Measurements from ENCODE around the gene USP49. TPM values are rescaled to one million over a fixed set of nuclear protein-coding genes. Genes with fewer than 3 reads are reported as not detected.

The USP49 gene
- total and polyA plus RNA-seq, 10 of the 15 experiments (the other 5 are each of a cell fraction or from before 2014, with no cell fraction given): 1.0 to 7.7 (median 4.3) TPM

GRCh38 chr6:41900861-41901260 is 5.7 kb upstream of the USP49 start:
- ChIA-PET RAD21 (ENCODE audit: unreplicated experiment) (interaction anchor here (4.7 kb wide), 1 partner anchor 143 kb away, joined by 29 read pairs; no protein-coding TSS in a partner anchor), POLR2A (no interaction called here), SMC1A (ENCODE audit: uncharacterized antibody, unreplicated experiment) (interaction anchor here (0.9 kb wide), 2 partner anchors 36 to 142 kb away, joined by 3 to 4 read pairs; no protein-coding TSS in a partner anchor), CTCF (interaction anchor here (0.9 to 7.3 kb wide), 2 partner anchors 54 to 143 kb away, joined by 5 to 51 read pairs; no protein-coding TSS in a partner anchor)
- no peak for DNase-seq (ENCODE audit: low read depth, low spot score)
- no peak for TF ChIP-seq RELA (IDR thresholded peaks at IDR 0.05; ENCODE audit: borderline replicate concordance, partially characterized antibody)
- TF ChIP-seq IKZF1 (conservative IDR thresholded peaks at IDR 0.05): no peak
- TF ChIP-seq ZNF622 (IDR thresholded peaks at IDR 0.05): no peak
- 45% methylated on average over 1 of the region's 1 CpG for WGBS (ENCODE audit: insufficient coverage, insufficient replicate concordance, low lambda C conversion rate, missing lambda C conversion rate)
- H2AFZ ChIP-seq (ENCODE audit: control insufficient read depth, low read depth, low read length): no peak overlapping the region
- no peak overlapping the region for H3K9ac ChIP-seq (ENCODE audit: control insufficient read depth, insufficient read depth, low read length)
- in situ Hi-C loops (cut with MboI) (no loop called here), intact Hi-C loops (cut with micrococcal nuclease; ENCODE audit: unreplicated experiment) (no loop called here)
- no peak overlapping the region for H3K27ac ChIP-seq (ENCODE audit: control insufficient read depth, insufficient read depth)
- no peak for ATAC-seq
- no peak for FAIRE-seq
- no peaks in the 10 kb centered on the region for H3K79me2 ChIP-seq (ENCODE audit: control insufficient read depth, insufficient read depth, low read length)
- H3K4me1 ChIP-seq (ENCODE audit: control insufficient read depth, insufficient read depth, low read length): no peaks in the 10 kb centered on the region
- no TSS peak for BruUV-seq (replicated peaks)
- H3K36me3 ChIP-seq (ENCODE audit: control insufficient read depth in 2 of 2, insufficient read depth in 2 of 2, low read length in 1 of 2): no peaks in the 10 kb centered on the region
- H3K9me3 ChIP-seq (replicated peaks; ENCODE audit: control insufficient read depth, insufficient read depth, low read length): no peaks in the 10 kb centered on the region
- no peak overlapping the region for H3K4me3 ChIP-seq
- H3K27me3 ChIP-seq (replicated peaks in 1 of 2; ENCODE audit: control insufficient read depth in 2 of 2, insufficient read depth in 2 of 2, low read length in 1 of 2): no peaks in the 10 kb centered on the region
- H3K4me2 ChIP-seq (ENCODE audit: control insufficient read depth, insufficient read depth): no peak overlapping the region
- no peaks in the 10 kb centered on the region for H4K20me1 ChIP-seq (ENCODE audit: control insufficient read depth, insufficient read depth)

GRCh38 chr6:41896281-41896680 is 1.1 kb upstream of the USP49 start:
- peak overlapping the region; percentile 90 for H3K27ac ChIP-seq (ENCODE audit: control insufficient read depth, insufficient read depth)
- ChIA-PET SMC1A (ENCODE audit: uncharacterized antibody, unreplicated experiment) (interaction anchor here (0.7 to 2.2 kb wide), 13 partner anchors 10 to 208 kb away, joined by 3 to 15 read pairs (median 4); partner anchors contain the start of genes BYSL and MED20), RAD21 (ENCODE audit: unreplicated experiment) (interaction anchor here (0.9 to 2.2 kb wide), 5 partner anchors 25 to 155 kb away, joined by 3 to 10 read pairs (median 5); partner anchors contain the start of genes BYSL, MED20 and TOMM6), CTCF (interaction anchor here (0.6 to 4.9 kb wide), 14 partner anchors 9 to 154 kb away, joined by 3 to 31 read pairs (median 4); partner anchors contain the start of genes BYSL, MED20 and TAF8), POLR2A (interaction anchor here (0.7 to 1.8 kb wide), 12 partner anchors 14 to 319 kb away, joined by 3 to 8 read pairs (median 4); partner anchors contain the start of genes BYSL, MED20 and TAF8)
- no peaks in the 10 kb centered on the region for H3K36me3 ChIP-seq (ENCODE audit: control insufficient read depth in 2 of 2, insufficient read depth in 2 of 2, low read length in 1 of 2)
- H3K4me3 ChIP-seq: peak overlapping the region; percentile 77
- TF ChIP-seq ZNF24 (IDR thresholded peaks at IDR 0.05) (no peak), BRCA1 (IDR thresholded peaks at IDR 0.05; ENCODE audit: low read depth, low read length) (no peak), TCF12 (IDR thresholded peaks at IDR 0.05; ENCODE audit: low read depth, low read length) (no peak), SPI1 (IDR thresholded peaks at IDR 0.05; ENCODE audit: borderline replicate concordance, insufficient read depth, low read depth, low read length) (peak; percentile 54; the same call in 1 of the 2 replicates)
- H3K4me2 ChIP-seq (ENCODE audit: control insufficient read depth, insufficient read depth): peak overlapping the region; percentile 73
- H2AFZ ChIP-seq (ENCODE audit: control insufficient read depth, low read depth, low read length): peak overlapping the region; percentile 80
- H3K9ac ChIP-seq (ENCODE audit: control insufficient read depth, insufficient read depth, low read length): peak overlapping the region; percentile 80
- H4K20me1 ChIP-seq (ENCODE audit: control insufficient read depth, insufficient read depth): no peaks in the 10 kb centered on the region
- no peak for DNase-seq (ENCODE audit: low read depth, low spot score)
- no peaks in the 10 kb centered on the region for H3K9me3 ChIP-seq (replicated peaks; ENCODE audit: control insufficient read depth, insufficient read depth, low read length)
- peaks cover 6% of the 10 kb centered on the region; the same call in 1 of the 2 replicates for H3K4me1 ChIP-seq (ENCODE audit: control insufficient read depth, insufficient read depth, low read length)
- WGBS (ENCODE audit: insufficient coverage, insufficient replicate concordance, low lambda C conversion rate, missing lambda C conversion rate): 47% methylated on average over 3 of the region's 3 CpGs
- BruUV-seq (replicated peaks): TSS peak; percentile 98
- ATAC-seq: no peak
- intact Hi-C loops (cut with micrococcal nuclease; ENCODE audit: unreplicated experiment) (loop anchor here (1.0 to 5.0 kb wide), 2 partner anchors 40 to 109 kb away; partner anchors contain the start of gene TOMM6), in situ Hi-C loops (cut with MboI) (no loop called here)
- H3K27me3 ChIP-seq (replicated peaks in 1 of 2; ENCODE audit: control insufficient read depth in 2 of 2, insufficient read depth in 2 of 2, low read length in 1 of 2): no peaks in the 10 kb centered on the region
- no peak for FAIRE-seq
- H3K79me2 ChIP-seq (ENCODE audit: control insufficient read depth, insufficient read depth, low read length): peaks cover 2% of the 10 kb centered on the region; the same call in 1 of the 2 replicates

Data from GM12878 (cell line).